Measurements from ENCODE around the gene HOXD13.
A peak's percentile ranks its signal among the peaks of the same experiment; 100 is the strongest.

HOXD13 gene

GRCh38 chr2:176110415-176111308 is 18.1 kb downstream of the HOXD13 start:
- TF ChIP-seq EZH2phosphoT487 (IDR thresholded peaks at IDR 0.05; ENCODE audit: borderline replicate concordance, low read length) (no peak), CTCF (IDR thresholded peaks at IDR 0.05; ENCODE audit: low read depth, low read length, poor library complexity, severe bottlenecking) (no peak)
- no peak overlapping the region for H3K4me2 ChIP-seq (ENCODE audit: low read length)
- no peaks in the 10 kb centered on the region for H4K20me1 ChIP-seq (ENCODE audit: control insufficient read depth, insufficient read depth, low read depth, low read length)

GRCh38 chr2:176111309-176111663 is 18.8 kb downstream of the HOXD13 start:
- H3K9me3 ChIP-seq (ENCODE audit: control insufficient read depth, insufficient read depth, low read length) = no peaks in the 10 kb centered on the region
- H3K27me3 ChIP-seq (ENCODE audit: control insufficient read depth, low read length) = peaks cover 22% of the 10 kb centered on the region
- no peak overlapping the region for H3K4me3 ChIP-seq (ENCODE audit: low read length)
- no peak overlapping the region for H3K27ac ChIP-seq (ENCODE audit: low read depth, low read length)
- H3K4me1 ChIP-seq (ENCODE audit: control insufficient read depth, low read length) = no peaks in the 10 kb centered on the region
- H3K9me2 ChIP-seq (replicated peaks; ENCODE audit: control insufficient read depth, low read length) = no peaks in the 10 kb centered on the region
- H3K79me2 ChIP-seq (ENCODE audit: control insufficient read depth, low read length) = no peaks in the 10 kb centered on the region
- no peak overlapping the region for H3K4me2 ChIP-seq (ENCODE audit: low read length)
- TF ChIP-seq EZH2phosphoT487 (IDR thresholded peaks at IDR 0.05; ENCODE audit: borderline replicate concordance, low read length) (no peak), CTCF (IDR thresholded peaks at IDR 0.05; ENCODE audit: low read depth, low read length, poor library complexity, severe bottlenecking) (peak; percentile 57)
- no peaks in the 10 kb centered on the region for H4K20me1 ChIP-seq (ENCODE audit: control insufficient read depth, insufficient read depth, low read depth, low read length)
- H3K36me3 ChIP-seq (ENCODE audit: control insufficient read depth, low read length) = no peaks in the 10 kb centered on the region
- H3F3A ChIP-seq (ENCODE audit: control insufficient read depth, insufficient read depth) = no peaks in the 10 kb centered on the region

More at GRCh38 chr2:176110415-176111308, 18.1 kb downstream of the HOXD13 start:
- Histone ChIP-seq H3K9me3 (ENCODE audit: control insufficient read depth, insufficient read depth, low read length) (no peaks in the 10 kb centered on the region), H3K36me3 (ENCODE audit: control insufficient read depth, low read length) (no peaks in the 10 kb centered on the region), H3K4me3 (ENCODE audit: low read length) (no peak overlapping the region), H3K79me2 (ENCODE audit: control insufficient read depth, low read length) (no peaks in the 10 kb centered on the region), H3K9me2 (replicated peaks; ENCODE audit: control insufficient read depth, low read length) (no peaks in the 10 kb centered on the region), H3F3A (ENCODE audit: control insufficient read depth, insufficient read depth) (no peaks in the 10 kb centered on the region), H3K27me3 (ENCODE audit: control insufficient read depth, low read length) (peaks cover 22% of the 10 kb centered on the region), H3K27ac (ENCODE audit: low read depth, low read length) (no peak overlapping the region), H3K4me1 (ENCODE audit: control insufficient read depth, low read length) (no peaks in the 10 kb centered on the region)

GRCh38 chr2:176111846-176112374 is 19.4 kb downstream of the HOXD13 start:
- no peaks in the 10 kb centered on the region for H3K9me2 ChIP-seq (replicated peaks; ENCODE audit: control insufficient read depth, low read length)
- H3K9me3 ChIP-seq (ENCODE audit: control insufficient read depth, insufficient read depth, low read length) = no peaks in the 10 kb centered on the region
- no peak overlapping the region for H3K27ac ChIP-seq (ENCODE audit: low read depth, low read length)
- H4K20me1 ChIP-seq (ENCODE audit: control insufficient read depth, insufficient read depth, low read depth, low read length) = no peaks in the 10 kb centered on the region
- H3K27me3 ChIP-seq (ENCODE audit: control insufficient read depth, low read length) = peaks cover 22% of the 10 kb centered on the region
- H3K36me3 ChIP-seq (ENCODE audit: control insufficient read depth, low read length) = no peaks in the 10 kb centered on the region
- TF ChIP-seq CTCF (IDR thresholded peaks at IDR 0.05; ENCODE audit: low read depth, low read length, poor library complexity, severe bottlenecking) = no peak
- TF ChIP-seq EZH2phosphoT487 (IDR thresholded peaks at IDR 0.05; ENCODE audit: borderline replicate concordance, low read length) = no peak
- H3F3A ChIP-seq (ENCODE audit: control insufficient read depth, insufficient read depth) = no peaks in the 10 kb centered on the region
- no peaks in the 10 kb centered on the region for H3K4me1 ChIP-seq (ENCODE audit: control insufficient read depth, low read length)
- H3K4me3 ChIP-seq (ENCODE audit: low read length) = no peak overlapping the region
- H3K79me2 ChIP-seq (ENCODE audit: control insufficient read depth, low read length) = no peaks in the 10 kb centered on the region
- H3K4me2 ChIP-seq (ENCODE audit: low read length) = no peak overlapping the region
